Panc1 (cell line): Measurements from ENCODE around the gene RPH3AL. TPM values are rescaled to one million over a fixed set of nuclear protein-coding genes. Genes with fewer than 3 reads are reported as not detected.

Source experiments
- ATAC-seq: fragments of 200-7000 bp; cut with Tn5 transposase; 2 replicates; pipeline ENCODE4 v1.9.1; 2020; ENCODE audit warnings: mild to moderate bottlenecking, moderate library complexity
- BruUV-seq: library from RNA; stranded (reverse); fragments of 400-500 nt; replicated peaks from 2 replicates; lab custom pipeline; 2021; lab: Mats Ljungman, UMichigan
- CTCF ChIA-PET: fragments of 300-600 bp; sonication (Branson Sonifier 250); formaldehyde crosslinking; loops from one replicate; lab custom pipeline; 2022; ENCODE audit warnings: antibody characterized with exemption; lab: Charles Lee
- POLR2A ChIA-PET: fragments of 300-600 bp; sonication (Branson Sonifier 250); formaldehyde crosslinking; loops from one replicate; lab custom pipeline; 2022; ENCODE audit warnings: antibody characterized with exemption; lab: Charles Lee
- DNase-seq: peaks from one replicate; pipeline ENCODE4 v3.0.0-alpha.2; 2010; ENCODE audit warnings: low read depth, low spot score
- H3K27ac ChIP-seq: 2 replicates; pipeline ENCODE4 v1.5.1; 2011; ENCODE audit warnings: mild to moderate bottlenecking, low read length, inconsistent platforms
- H3K27me3 ChIP-seq: fragments of 200-500 bp; sonication (Bioruptor generic); 2 replicates; pipeline ENCODE4 v1.6.0; 2014; ENCODE audit warnings: low read length, inconsistent platforms; ENCODE audit not compliant: control insufficient read depth, insufficient read depth
- H3K36me3 ChIP-seq: fragments of 200-500 bp; sonication (Bioruptor generic); 2 replicates; pipeline ENCODE4 v1.5.1; 2014; ENCODE audit warnings: inconsistent platforms, mild to moderate bottlenecking, low read length, moderate library complexity; ENCODE audit not compliant: control insufficient read depth, insufficient read depth
- H3K4me1 ChIP-seq: 2 replicates; pipeline ENCODE4 v1.5.1; 2011; ENCODE audit warnings: inconsistent platforms, mild to moderate bottlenecking, low read length, moderate library complexity; ENCODE audit not compliant: control insufficient read depth, insufficient read depth
- H3K4me3 ChIP-seq, 2 experiments: 2 replicates each; pipeline ENCODE4 v1.5.1; 2011 to 2012; ENCODE audit warnings: low read depth in 2 of 2, low read length in 2 of 2, mild to moderate bottlenecking in 2 of 2, inconsistent platforms in 1 of 2, moderate library complexity in 1 of 2
- H3K9me3 ChIP-seq: fragments of 200-500 bp; sonication (Bioruptor generic); 2 replicates; pipeline ENCODE4 v1.5.1; 2014; ENCODE audit warnings: low read depth, mild to moderate bottlenecking, inconsistent platforms, low read length, moderate library complexity; ENCODE audit not compliant: control insufficient read depth, insufficient read depth
- POLR2AphosphoS5 ChIP-seq: IDR thresholded peaks from 2 replicates; pipeline ENCODE4 v1.6.1; 2012; ENCODE audit warnings: mild to moderate bottlenecking, low read depth, low read length, moderate library complexity
- SIN3A ChIP-seq: IDR thresholded peaks from 2 replicates; pipeline ENCODE4 v1.6.1; 2012; ENCODE audit warnings: low read depth, mild to moderate bottlenecking, low read length, moderate library complexity, borderline replicate concordance; ENCODE audit not compliant: insufficient read depth
- TCF7L2 ChIP-seq: IDR thresholded peaks from 2 replicates; pipeline ENCODE4 v1.6.1; 2011; ENCODE audit warnings: mild to moderate bottlenecking, low read depth, low read length, inconsistent platforms
- in situ Hi-C: cut with HindIII; loops from 2 replicates; pipeline ENCODE4 v1.10.0; 2016; ENCODE audit warnings: low sequenced_read_pairs, low pct_unique_long_range_greater_than_20kb
- intact Hi-C: fragments of 100-400 bp; cut with micrococcal nuclease; formaldehyde crosslinking; loops from one replicate; pipeline ENCODE4 v1.10.0; 2022; ENCODE audit not compliant: unreplicated experiment
- total RNA-seq: library from RNA; stranded (reverse); gene quantifications from one replicate; pipeline ENCODE4 v1.2.1, GENCODE V29; 2021; ENCODE audit not compliant: unreplicated experiment
- TF ChIP-seq, protein P1 (sequence below), 2 experiments: IDR thresholded peaks; 2 replicates each; pipeline ENCODE4 v1.6.1; 2011 to 2012; ENCODE audit warnings: low read depth in 2 of 2, control low read depth in 1 of 2, low read length in 1 of 2, mild to moderate bottlenecking in 1 of 2, moderate library complexity in 1 of 2; ENCODE audit not compliant: insufficient read depth in 1 of 2
- TF ChIP-seq, protein P2 (sequence below): fragments of 450-650 bp; IDR thresholded peaks from 2 replicates; pipeline ENCODE4 v1.5.1; 2017; ENCODE audit warnings: mild to moderate bottlenecking

Gene RPH3AL
- total RNA-seq, 1 experiment from 2014 or later = 2.2 TPM

DNA sequence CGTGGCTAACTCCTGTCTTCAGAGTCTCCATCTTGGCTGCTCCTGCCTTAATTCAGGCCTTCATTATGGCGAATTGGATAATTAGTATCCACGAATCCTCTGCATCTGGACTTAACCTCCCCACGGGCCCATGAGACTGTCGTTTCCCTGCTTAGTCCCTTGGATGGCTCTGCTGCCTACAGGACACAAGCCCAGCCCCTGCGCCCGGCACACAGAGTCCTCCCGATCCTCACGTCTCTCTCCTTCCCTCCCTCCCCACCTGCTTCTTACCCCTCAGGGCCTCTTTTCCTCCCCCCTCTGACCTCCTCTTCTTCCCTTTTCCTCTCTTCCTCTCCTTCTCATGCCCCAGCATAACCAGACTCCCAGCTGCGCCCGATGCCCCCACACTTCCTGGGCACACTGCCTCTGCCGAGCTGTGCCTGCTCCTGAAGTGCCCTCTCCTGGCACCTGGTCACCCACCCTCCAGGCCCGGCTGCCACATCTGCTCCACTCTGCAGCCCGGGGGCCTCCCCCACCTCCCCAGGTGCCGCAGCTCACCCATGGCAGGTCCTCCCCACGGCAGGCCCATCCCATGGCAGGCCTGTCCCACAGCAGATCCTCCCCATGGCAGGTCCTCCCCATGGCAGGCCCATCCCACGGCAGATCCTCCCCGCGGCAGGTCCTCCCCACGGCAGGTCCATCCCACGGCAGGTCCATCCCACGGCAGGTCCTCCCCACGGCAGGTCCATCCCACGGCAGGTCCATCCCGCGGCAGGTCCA, 45.9 kb downstream of the RPH3AL start:
- Histone ChIP-seq H3K36me3 (no peaks in the 10 kb centered on the region), H3K27ac (no peak overlapping the region), H3K9me3 (no peaks in the 10 kb centered on the region), H3K4me3 (no peak overlapping the region), H3K4me1 (no peaks in the 10 kb centered on the region), H3K27me3 (no peaks in the 10 kb centered on the region)
- BruUV-seq = no TSS peak
- CTCF ChIA-PET = interaction anchor here (0.6 kb wide), 1 partner anchor 20 kb away, joined by 5 read pairs; no protein-coding TSS in a partner anchor
- TF ChIP-seq TCF7L2 (no peak), POLR2AphosphoS5 (no peak), SIN3A (no peak)
- TF ChIP-seq, protein P1, sequence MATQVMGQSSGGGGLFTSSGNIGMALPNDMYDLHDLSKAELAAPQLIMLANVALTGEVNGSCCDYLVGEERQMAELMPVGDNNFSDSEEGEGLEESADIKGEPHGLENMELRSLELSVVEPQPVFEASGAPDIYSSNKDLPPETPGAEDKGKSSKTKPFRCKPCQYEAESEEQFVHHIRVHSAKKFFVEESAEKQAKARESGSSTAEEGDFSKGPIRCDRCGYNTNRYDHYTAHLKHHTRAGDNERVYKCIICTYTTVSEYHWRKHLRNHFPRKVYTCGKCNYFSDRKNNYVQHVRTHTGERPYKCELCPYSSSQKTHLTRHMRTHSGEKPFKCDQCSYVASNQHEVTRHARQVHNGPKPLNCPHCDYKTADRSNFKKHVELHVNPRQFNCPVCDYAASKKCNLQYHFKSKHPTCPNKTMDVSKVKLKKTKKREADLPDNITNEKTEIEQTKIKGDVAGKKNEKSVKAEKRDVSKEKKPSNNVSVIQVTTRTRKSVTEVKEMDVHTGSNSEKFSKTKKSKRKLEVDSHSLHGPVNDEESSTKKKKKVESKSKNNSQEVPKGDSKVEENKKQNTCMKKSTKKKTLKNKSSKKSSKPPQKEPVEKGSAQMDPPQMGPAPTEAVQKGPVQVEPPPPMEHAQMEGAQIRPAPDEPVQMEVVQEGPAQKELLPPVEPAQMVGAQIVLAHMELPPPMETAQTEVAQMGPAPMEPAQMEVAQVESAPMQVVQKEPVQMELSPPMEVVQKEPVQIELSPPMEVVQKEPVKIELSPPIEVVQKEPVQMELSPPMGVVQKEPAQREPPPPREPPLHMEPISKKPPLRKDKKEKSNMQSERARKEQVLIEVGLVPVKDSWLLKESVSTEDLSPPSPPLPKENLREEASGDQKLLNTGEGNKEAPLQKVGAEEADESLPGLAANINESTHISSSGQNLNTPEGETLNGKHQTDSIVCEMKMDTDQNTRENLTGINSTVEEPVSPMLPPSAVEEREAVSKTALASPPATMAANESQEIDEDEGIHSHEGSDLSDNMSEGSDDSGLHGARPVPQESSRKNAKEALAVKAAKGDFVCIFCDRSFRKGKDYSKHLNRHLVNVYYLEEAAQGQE (IDR thresholded peaks at IDR 0.05; ENCODE audit: insufficient read depth in 1 of 2, low read depth in 2 of 2, low read length in 1 of 2) = no peak
- TF ChIP-seq, protein P2, sequence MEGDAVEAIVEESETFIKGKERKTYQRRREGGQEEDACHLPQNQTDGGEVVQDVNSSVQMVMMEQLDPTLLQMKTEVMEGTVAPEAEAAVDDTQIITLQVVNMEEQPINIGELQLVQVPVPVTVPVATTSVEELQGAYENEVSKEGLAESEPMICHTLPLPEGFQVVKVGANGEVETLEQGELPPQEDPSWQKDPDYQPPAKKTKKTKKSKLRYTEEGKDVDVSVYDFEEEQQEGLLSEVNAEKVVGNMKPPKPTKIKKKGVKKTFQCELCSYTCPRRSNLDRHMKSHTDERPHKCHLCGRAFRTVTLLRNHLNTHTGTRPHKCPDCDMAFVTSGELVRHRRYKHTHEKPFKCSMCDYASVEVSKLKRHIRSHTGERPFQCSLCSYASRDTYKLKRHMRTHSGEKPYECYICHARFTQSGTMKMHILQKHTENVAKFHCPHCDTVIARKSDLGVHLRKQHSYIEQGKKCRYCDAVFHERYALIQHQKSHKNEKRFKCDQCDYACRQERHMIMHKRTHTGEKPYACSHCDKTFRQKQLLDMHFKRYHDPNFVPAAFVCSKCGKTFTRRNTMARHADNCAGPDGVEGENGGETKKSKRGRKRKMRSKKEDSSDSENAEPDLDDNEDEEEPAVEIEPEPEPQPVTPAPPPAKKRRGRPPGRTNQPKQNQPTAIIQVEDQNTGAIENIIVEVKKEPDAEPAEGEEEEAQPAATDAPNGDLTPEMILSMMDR = no peak
- intact Hi-C loops = no loop called here
- DNase-seq = no peak
- POLR2A ChIA-PET = no interaction called here
- in situ Hi-C loops = no loop called here
- ATAC-seq = no peak

DNA sequence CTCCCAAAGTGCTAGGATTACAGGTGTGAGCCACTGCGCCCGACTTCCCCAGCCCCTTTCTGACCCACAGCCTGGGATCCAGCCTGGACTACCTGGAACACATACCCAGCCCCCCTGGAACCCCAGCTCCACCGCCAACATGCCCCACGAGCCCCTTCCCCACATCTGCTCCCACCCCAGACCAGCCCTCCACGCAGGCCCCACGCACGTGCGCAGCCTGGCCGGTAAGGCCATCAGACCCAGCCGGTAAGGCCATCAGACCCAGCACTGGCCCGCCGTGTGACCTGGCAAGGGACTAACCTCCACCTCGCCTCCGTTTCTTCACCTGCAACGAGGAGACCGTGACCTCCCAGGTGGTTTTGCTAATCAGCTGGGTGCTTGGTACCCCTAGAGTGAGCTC, 46.5 kb downstream of the RPH3AL start:
- no TSS peak for BruUV-seq
- DNase-seq (no peak), ATAC-seq (no peak)
- POLR2A ChIA-PET = no interaction called here
- in situ Hi-C loops = no loop called here
- H3K36me3 ChIP-seq = no peaks in the 10 kb centered on the region
- CTCF ChIA-PET = no interaction called here
- TF ChIP-seq, protein P2 = no peak
- TF ChIP-seq POLR2AphosphoS5 (no peak), TCF7L2 (no peak), SIN3A (no peak)
- TF ChIP-seq, protein P1 (IDR thresholded peaks at IDR 0.05; ENCODE audit: insufficient read depth in 1 of 2, low read depth in 2 of 2, low read length in 1 of 2) = no peak
- no peak overlapping the region for H3K27ac ChIP-seq
- H3K4me1 ChIP-seq = no peaks in the 10 kb centered on the region
- no peaks in the 10 kb centered on the region for H3K27me3 ChIP-seq
- intact Hi-C loops = no loop called here
- H3K9me3 ChIP-seq = no peaks in the 10 kb centered on the region
- no peak overlapping the region for H3K4me3 ChIP-seq
